IgD-negative memory B cell (primary cell): ENCODE measurements around the gene APBA2. TPM values are rescaled to one million over a fixed set of nuclear protein-coding genes. Genes with fewer than 3 reads are reported as not detected.

Experiments
- H3K27ac Mint-ChIP-seq, 3 donors: one replicate each; pipeline ENCODE4 v1.8.0; 2020 to 2022; ENCODE audit warnings: mild to moderate bottlenecking in 3 of 3, mixed read lengths in 3 of 3, moderate library complexity in 1 of 3
- H3K27me3 Mint-ChIP-seq: one replicate; pipeline ENCODE4 v1.8.0; 2021; ENCODE audit warnings: mixed read lengths
- H3K36me3 Mint-ChIP-seq: one replicate; pipeline ENCODE4 v1.8.0; 2020; ENCODE audit warnings: mild to moderate bottlenecking, mixed read lengths
- H3K4me1 Mint-ChIP-seq, 3 donors: one replicate each; pipeline ENCODE4 v1.8.0; 2020 to 2022; ENCODE audit warnings: mixed read lengths in 3 of 3, mild to moderate bottlenecking in 1 of 3
- H3K4me3 Mint-ChIP-seq, 4 donors: one replicate each; pipeline ENCODE4 v1.8.0; 2020 to 2022; ENCODE audit warnings: mild to moderate bottlenecking in 4 of 4, mixed read lengths in 4 of 4, moderate library complexity in 3 of 4
- H3K9me3 Mint-ChIP-seq, 3 donors: one replicate each; pipeline ENCODE4 v1.8.0; 2020 to 2021; ENCODE audit warnings: mixed read lengths in 3 of 3, mild to moderate bottlenecking in 1 of 3
- polyA plus RNA-seq: library from polyadenylated mRNA; unstranded; fragments of 300-500 nt; fragmentation: Illumina TruSeq; gene quantifications from one replicate; pipeline ENCODE4 v1.2.3, GENCODE V29; 2021

APBA2 gene
- polyA plus RNA-seq, 1 donor from 2014 or later, result 3.5 TPM

DNA sequence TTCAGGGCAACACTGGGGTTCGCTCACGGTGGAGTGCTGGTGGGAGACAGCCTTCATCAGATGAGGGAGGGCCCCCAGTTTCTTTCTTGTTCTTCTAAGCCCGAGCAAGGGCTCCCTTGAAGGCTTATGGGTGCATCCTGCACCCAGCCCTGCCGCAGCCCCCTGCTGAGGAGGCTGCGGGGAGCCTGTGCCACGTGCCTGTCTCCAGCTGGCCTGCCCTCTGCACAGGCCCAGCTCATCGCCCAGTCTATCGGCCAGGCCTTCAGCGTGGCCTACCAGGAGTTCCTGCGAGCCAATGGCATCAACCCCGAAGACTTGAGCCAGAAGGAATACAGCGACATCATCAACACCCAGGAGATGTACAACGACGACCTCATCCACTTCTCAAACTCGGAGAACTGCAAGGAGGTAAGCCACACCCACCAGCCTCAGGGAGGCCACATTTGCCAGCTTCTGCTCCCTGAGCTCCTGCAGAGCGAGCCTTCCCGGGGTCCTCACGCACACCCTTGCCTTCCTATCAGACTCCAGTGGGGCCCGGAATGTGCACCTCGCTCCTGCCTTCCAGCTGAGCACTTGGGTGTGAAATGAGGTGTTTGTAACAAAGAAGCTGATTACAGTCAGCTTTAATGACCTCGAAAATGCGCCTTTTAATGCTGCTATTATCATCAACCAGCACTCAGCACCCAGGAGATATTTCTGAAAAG is 219.5 kb downstream of the APBA2 start:
- Mint-ChIP-seq H3K27ac (no peak overlapping the region), H3K4me3 (no peak overlapping the region), H3K27me3 (peaks cover 2% of the 10 kb centered on the region), H3K36me3 (peaks cover 2% of the 10 kb centered on the region), H3K4me1 (peaks cover 0 to 2% (median 0%) of the 10 kb centered on the region in 3 donors), H3K9me3 (peaks cover 0 to 2% (median 0%) of the 10 kb centered on the region in 3 donors)

DNA sequence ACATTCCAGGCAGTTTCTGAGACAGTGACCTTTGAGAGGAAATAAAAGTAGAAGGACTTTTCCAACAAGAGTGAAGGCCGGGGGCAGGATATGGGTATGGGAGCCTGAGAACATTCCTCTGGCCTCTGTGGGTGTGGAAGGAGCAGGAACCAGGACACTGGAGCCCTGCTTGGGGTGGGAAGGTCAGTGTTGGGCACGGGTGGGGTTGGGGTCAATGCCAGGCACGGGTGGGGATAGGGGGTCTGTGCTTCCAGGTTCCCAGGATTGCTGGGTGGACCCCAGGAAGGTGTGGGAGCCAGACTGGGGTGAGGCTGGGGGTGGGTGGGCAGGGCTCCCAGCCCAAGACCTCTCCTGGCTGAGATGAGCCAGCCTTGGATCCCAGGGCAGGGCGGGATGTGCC is 220.3 kb downstream of the APBA2 start:
- Mint-ChIP-seq H3K9me3 (peaks cover 0 to 2% (median 0%) of the 10 kb centered on the region in 3 donors), H3K36me3 (peaks cover 2% of the 10 kb centered on the region), H3K4me1 (peaks cover 0 to 2% (median 0%) of the 10 kb centered on the region in 3 donors), H3K4me3 (no peak overlapping the region), H3K27me3 (peaks cover 7% of the 10 kb centered on the region), H3K27ac (no peak overlapping the region)

GRCh38 chr15:29106551-29107290 is 220.9 kb downstream of the APBA2 start:
- Mint-ChIP-seq H3K27ac (no peak overlapping the region), H3K4me1 (peaks cover 0 to 2% (median 0%) of the 10 kb centered on the region in 3 donors), H3K36me3 (peaks cover 2% of the 10 kb centered on the region), H3K9me3 (peaks cover 0 to 2% (median 0%) of the 10 kb centered on the region in 3 donors), H3K27me3 (peaks cover 7% of the 10 kb centered on the region), H3K4me3 (no peak overlapping the region)

DNA sequence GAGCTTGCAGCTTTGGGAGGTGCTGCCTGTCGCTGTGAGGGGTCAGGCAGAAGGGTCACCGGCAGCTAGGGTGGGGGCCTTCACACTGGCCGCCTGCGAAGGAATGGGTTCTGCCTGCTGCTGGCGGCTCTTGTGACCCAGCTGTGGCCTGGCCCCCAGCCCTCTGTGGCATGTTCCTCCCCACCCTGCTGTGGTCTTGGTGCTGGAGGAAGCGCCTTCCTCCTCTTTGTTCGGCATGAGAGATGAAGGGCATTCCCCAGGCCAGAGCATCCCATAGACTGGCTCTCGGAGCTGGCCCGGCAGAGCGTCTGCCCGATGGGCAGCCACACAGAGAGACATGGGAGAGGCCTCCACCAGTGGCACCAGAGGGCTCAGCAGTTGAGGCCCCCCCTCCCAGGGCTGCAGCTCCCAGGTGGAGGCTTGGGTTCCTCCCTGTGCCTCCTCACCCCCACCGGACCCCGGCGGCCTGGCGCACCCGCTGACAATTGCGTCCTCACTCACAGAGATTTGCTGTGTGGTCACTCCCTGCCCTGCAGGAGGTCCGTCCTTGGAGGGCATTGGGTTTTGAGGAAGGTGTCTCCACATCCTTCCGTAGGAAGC is 221.6 kb downstream of the APBA2 start:
- peaks cover 7% of the 10 kb centered on the region for H3K27me3 Mint-ChIP-seq
- peaks cover 2% of the 10 kb centered on the region for H3K36me3 Mint-ChIP-seq
- peaks cover 0 to 2% (median 0%) of the 10 kb centered on the region in 3 donors for H3K4me1 Mint-ChIP-seq
- H3K9me3 Mint-ChIP-seq, result peaks cover 0 to 2% (median 0%) of the 10 kb centered on the region in 3 donors
- no peak overlapping the region for H3K27ac Mint-ChIP-seq
- no peak overlapping the region for H3K4me3 Mint-ChIP-seq

DNA sequence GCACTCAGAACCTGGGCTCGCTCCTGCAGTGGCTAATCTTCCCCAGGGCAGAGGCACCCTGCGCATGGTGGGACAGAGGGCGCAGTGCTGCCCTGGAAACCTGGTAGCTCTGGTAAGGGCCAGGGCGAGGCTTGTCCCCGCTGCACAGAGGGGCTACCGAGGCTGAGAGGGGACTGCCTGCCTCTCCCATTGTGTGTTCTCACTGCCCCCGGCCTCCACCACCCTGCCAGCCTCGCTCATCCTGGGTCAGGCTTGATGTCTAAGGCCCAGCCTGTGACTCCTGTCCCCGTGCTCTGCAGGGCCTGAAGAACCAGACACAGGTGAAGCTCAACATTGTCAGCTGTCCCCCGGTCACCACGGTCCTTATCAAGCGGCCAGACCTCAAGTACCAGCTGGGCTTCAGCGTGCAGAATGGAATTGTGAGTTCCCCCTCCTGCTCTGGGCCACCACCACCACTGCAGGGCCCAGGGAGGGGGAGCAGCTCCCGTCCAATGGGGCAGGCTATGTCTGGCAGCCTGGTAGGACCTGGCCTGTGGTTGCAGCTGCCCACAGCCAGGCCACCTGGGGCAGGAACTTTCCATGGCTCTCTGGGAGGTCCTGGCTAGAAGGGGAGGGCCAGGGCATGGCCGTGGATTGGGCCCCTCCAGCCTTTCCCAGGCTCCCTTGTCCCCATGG is 222.3 kb downstream of the APBA2 start:
- Mint-ChIP-seq H3K9me3 (peaks cover 0 to 2% (median 0%) of the 10 kb centered on the region in 3 donors), H3K27ac (no peak overlapping the region)

DNA sequence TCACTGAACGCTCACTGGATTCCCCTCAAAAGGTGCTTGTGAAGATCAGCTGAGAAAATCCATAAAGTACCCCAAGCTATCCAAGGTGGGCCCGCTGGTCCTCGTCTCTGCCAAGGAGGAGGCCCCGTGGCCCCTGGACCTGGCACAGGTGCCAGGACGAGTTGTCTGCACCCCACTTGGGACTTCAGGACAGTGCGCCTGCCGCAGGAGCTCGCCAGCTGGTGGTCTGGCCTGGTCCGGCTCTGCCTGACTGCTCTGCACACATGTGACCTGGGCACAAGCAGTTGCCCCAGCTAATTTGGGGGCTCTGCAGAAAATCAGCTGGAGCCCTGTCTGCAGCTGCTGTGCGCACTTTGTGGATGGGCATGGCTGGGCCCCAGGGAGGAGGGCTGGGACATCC is 224.0 kb downstream of the APBA2 start:
- peaks cover 17% of the 10 kb centered on the region for H3K27me3 Mint-ChIP-seq
- peaks cover 0 to 3% (median 0%) of the 10 kb centered on the region in 3 donors for H3K4me1 Mint-ChIP-seq
- H3K36me3 Mint-ChIP-seq, result peaks cover 2% of the 10 kb centered on the region
- H3K9me3 Mint-ChIP-seq, result peaks cover 0 to 2% (median 0%) of the 10 kb centered on the region in 3 donors
- H3K27ac Mint-ChIP-seq, result no peak overlapping the region
- no peak overlapping the region for H3K4me3 Mint-ChIP-seq

More for the DNA sequence above, 222.3 kb downstream of the APBA2 start:
- H3K36me3 Mint-ChIP-seq, result peaks cover 2% of the 10 kb centered on the region
- no peak overlapping the region for H3K4me3 Mint-ChIP-seq
- peaks cover 9% of the 10 kb centered on the region for H3K27me3 Mint-ChIP-seq
- H3K4me1 Mint-ChIP-seq, result peaks cover 0 to 2% (median 0%) of the 10 kb centered on the region in 3 donors

DNA sequence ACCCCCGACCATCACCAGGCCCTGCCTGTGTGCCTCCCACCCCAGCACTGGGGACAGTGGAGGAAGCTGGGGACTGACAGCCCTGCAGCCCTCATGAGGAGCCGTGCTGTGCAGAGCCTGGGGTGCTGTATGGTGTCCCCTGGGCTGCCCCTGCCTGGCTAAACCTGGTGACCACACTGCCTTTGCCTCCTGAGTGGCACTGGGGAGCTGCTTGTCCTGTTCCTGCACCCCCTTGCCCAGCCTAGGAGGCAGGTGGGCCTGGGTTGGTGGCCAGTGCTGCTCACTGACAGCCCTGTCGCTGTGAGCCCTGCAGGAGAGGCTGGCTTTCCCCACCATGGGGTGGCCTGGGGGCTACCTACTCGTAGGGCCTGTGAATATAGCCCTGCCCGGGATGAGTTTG is 224.4 kb downstream of the APBA2 start:
- Mint-ChIP-seq H3K9me3 (peaks cover 0 to 2% (median 0%) of the 10 kb centered on the region in 3 donors), H3K4me3 (no peak overlapping the region), H3K27me3 (peaks cover 18% of the 10 kb centered on the region), H3K36me3 (peaks cover 2% of the 10 kb centered on the region), H3K27ac (no peak overlapping the region), H3K4me1 (peaks cover 0 to 3% (median 0%) of the 10 kb centered on the region in 3 donors)

DNA sequence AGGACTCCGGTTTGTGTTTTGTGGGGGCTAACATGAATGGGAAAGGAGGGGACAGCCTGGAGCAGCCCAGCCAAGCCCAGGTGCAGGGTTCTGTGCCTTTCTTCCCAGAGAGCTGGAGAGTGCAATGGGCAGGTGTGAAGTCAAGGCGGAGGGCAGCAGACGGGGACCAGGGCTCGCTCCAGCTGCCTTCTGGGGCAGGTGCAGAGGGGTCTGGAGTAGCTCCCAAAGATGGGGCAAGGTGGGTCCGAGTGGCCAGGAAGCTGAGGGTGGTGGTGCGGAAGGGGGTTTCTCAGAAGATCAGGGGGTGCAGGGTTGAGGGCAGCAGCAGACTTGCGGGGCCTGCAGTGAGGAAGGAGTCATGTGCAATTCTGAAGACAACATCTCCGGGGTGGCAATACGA is 225.0 kb downstream of the APBA2 start:
- peaks cover 0 to 3% (median 0%) of the 10 kb centered on the region in 3 donors for H3K4me1 Mint-ChIP-seq
- peaks cover 0 to 2% (median 0%) of the 10 kb centered on the region in 3 donors for H3K9me3 Mint-ChIP-seq
- no peak overlapping the region for H3K4me3 Mint-ChIP-seq
- peaks cover 21% of the 10 kb centered on the region for H3K27me3 Mint-ChIP-seq
- no peak overlapping the region for H3K27ac Mint-ChIP-seq
- H3K36me3 Mint-ChIP-seq, result peaks cover 2% of the 10 kb centered on the region

GRCh38 chr15:29111705-29112281 is 226.0 kb downstream of the APBA2 start:
- Mint-ChIP-seq H3K4me1 (peaks cover 0 to 1% (median 0%) of the 10 kb centered on the region in 3 donors), H3K4me3 (no peak overlapping the region), H3K9me3 (peaks cover 0 to 2% (median 0%) of the 10 kb centered on the region in 3 donors), H3K27ac (no peak overlapping the region), H3K27me3 (peaks cover 21% of the 10 kb centered on the region), H3K36me3 (no peaks in the 10 kb centered on the region)

DNA sequence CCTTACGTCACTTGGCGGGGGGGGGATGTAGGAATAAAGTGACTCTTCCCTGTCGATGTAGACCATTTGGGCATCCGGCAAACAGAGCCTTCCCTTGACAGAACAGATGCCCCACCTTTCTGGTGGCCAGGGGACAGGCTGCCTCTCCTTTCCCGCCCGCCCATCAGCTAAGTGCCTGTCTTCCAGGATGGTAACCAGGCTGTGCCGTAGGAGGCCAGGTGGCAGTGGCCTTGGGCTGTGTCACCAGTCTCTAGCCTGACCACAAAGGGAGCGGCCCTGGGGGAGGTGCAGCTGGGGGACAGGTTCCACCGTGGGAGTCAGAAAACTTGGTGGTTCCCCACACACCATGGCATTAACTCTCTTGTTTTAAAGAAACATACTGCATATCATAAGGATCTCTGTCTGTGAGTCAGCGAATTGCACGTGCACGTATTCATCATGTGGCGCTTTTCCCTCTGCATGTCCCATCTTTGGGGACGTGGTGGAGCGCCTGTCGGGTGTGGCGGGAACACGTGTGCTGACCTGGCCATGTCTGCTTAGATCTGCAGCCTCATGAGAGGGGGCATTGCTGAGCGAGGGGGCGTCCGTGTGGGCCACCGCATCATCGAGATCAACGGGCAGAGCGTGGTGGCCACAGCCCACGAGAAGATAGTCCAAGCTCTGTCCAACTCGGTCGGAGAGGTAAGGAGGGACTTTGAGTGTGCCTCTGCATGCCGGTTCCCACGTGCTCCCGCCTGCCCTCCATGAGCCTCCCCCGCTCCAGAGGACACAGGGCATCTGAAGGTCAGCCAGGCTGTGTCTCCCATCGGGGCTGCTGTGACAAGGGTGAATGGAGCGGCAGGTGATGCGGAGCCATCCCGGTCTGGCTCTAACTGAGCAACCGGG is 227.8 kb downstream of the APBA2 start:
- Mint-ChIP-seq H3K9me3 (peaks cover 0 to 2% (median 0%) of the 10 kb centered on the region in 3 donors), H3K27ac (no peak overlapping the region), H3K4me3 (no peak overlapping the region), H3K27me3 (peaks cover 20% of the 10 kb centered on the region), H3K36me3 (no peaks in the 10 kb centered on the region), H3K4me1 (peaks cover 0 to 1% (median 0%) of the 10 kb centered on the region in 3 donors)

DNA sequence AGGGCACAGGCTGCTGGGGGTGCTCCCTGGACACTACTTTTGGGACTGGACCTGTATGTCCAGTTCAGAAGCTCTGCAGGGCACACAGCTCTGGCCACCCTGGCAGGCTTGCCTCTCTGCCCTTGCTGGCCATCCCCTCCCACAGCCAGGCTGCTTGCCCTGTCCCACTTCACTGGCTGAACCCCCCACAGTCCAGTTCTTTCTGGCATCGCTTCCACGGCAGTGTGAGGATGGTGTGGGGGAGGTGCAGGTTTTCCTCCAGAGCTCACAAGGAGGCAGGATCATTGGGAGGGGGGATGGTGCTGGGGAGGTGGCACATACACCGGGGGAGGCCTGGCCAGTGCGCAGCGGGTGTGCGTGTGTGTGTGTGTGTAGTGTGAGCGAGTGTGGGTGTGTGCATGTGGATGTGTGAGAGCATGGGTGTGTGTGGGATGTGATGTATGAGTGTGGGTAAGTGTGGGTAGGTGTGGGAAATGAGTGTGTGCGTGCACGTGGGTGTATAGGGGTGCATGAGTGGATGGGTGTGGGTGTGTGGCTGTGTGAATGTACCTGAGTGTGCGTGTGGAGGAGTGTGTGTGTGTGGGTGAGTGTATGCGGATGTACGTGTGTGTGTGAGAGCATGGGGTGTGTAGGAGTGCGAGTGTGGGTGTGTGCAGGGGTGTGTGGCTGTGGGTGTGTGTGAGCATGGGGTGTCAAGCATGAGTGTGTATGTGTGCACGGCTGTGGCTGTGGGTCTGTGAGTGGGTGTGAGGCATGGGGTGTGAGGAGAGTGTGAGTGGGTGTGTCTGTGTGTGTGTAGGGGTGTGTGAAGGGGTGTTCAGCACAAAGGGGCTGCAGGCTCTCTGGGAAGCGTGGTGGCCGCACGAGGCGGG is 228.7 kb downstream of the APBA2 start:
- Mint-ChIP-seq H3K9me3 (peaks cover 0 to 1% (median 0%) of the 10 kb centered on the region in 3 donors), H3K4me3 (no peak overlapping the region), H3K27me3 (peaks cover 20% of the 10 kb centered on the region), H3K36me3 (no peaks in the 10 kb centered on the region), H3K27ac (no peak overlapping the region), H3K4me1 (peaks cover 0 to 1% (median 0%) of the 10 kb centered on the region in 3 donors)

- Mint-ChIP-seq H3K4me3 (peak overlapping the region in 1 of 4 donors; percentile 68), H3K27me3 (peaks cover 20% of the 10 kb centered on the region)
Observed at GRCh38 chr15:29115093-29115991, 229.6 kb downstream of the APBA2 start.

More at GRCh38 chr15:29115093-29115991, 229.6 kb downstream of the APBA2 start:
- Mint-ChIP-seq H3K4me1 (peaks cover 0 to 1% (median 0%) of the 10 kb centered on the region in 3 donors), H3K36me3 (no peaks in the 10 kb centered on the region), H3K27ac (no peak overlapping the region), H3K9me3 (no peaks in the 10 kb centered on the region)
